ENCODE data around the gene USP49. TPM values are rescaled to one million over a fixed set of nuclear protein-coding genes. Genes with fewer than 3 reads are reported as not detected.

The USP49 gene
- total and polyA plus RNA-seq, 2 donors (not counting 1 experiment from before 2014, with no cell fraction given): 1.5 to 2.3 TPM

- H3K27ac ChIP-seq (ENCODE audit: insufficient read depth, low read length): no peak overlapping the region
- H4K20me1 ChIP-seq (ENCODE audit: control insufficient read depth, extremely low read depth, insufficient read depth, low read length): no peaks in the 10 kb centered on the region
- H3K36me3 ChIP-seq (ENCODE audit: control insufficient read depth, insufficient read depth, low read length): no peaks in the 10 kb centered on the region
- H3K4me2 ChIP-seq (ENCODE audit: extremely low read depth, insufficient read depth, low read length): no peak overlapping the region
- no peak overlapping the region for H2AFZ ChIP-seq (ENCODE audit: low read length)
- H3K4me1 ChIP-seq (ENCODE audit: control insufficient read depth, extremely low read depth, insufficient read depth, low read length): no peaks in the 10 kb centered on the region
- no peaks in the 10 kb centered on the region for H3K79me2 ChIP-seq (ENCODE audit: control insufficient read depth, insufficient read depth, low read length)
- no peak overlapping the region for H3K9ac ChIP-seq (ENCODE audit: insufficient read depth, low read length)
- no peak for DNase-seq (ENCODE audit: low read depth in 2 of 2)
- no peak overlapping the region for H3K4me3 ChIP-seq (replicated peaks in 1 of 4; ENCODE audit: control extremely low read depth in 1 of 4, insufficient read depth in 1 of 4, low read depth in 3 of 4, low read length in 4 of 4)
- peaks cover 12% of the 10 kb centered on the region for H3K27me3 ChIP-seq (ENCODE audit: control insufficient read depth, insufficient read depth, low read length)
- no peaks in the 10 kb centered on the region for H3K9me3 ChIP-seq (ENCODE audit: control insufficient read depth, insufficient read depth, low read depth, low read length)
- TF ChIP-seq EZH2 (IDR thresholded peaks at IDR 0.05; ENCODE audit: low read length, missing control alignments) (no peak), CTCF (conservative IDR thresholded peaks at IDR 0.05 in 1 of 2, IDR thresholded peaks at IDR 0.05 in 1 of 2; ENCODE audit: low read depth in 1 of 2, low read length in 2 of 2) (no peak)
These were observed 138.8 kb downstream of the USP49 start for GRCh38 chr6:41756354-41756753.

- no peak for DNase-seq (ENCODE audit: low read depth in 2 of 2)
- peaks cover 12% of the 10 kb centered on the region for H3K27me3 ChIP-seq (ENCODE audit: control insufficient read depth, insufficient read depth, low read length)
These were observed 139.3 kb downstream of the USP49 start for GRCh38 chr6:41755895-41756294.

GRCh38 chr6:41750374-41750773, 144.8 kb downstream of the USP49 start:
- H3K36me3 ChIP-seq (ENCODE audit: control insufficient read depth, insufficient read depth, low read length): no peaks in the 10 kb centered on the region
- no peak for DNase-seq (ENCODE audit: low read depth in 2 of 2)
- H3K4me3 ChIP-seq (replicated peaks in 1 of 4; ENCODE audit: control extremely low read depth in 1 of 4, insufficient read depth in 1 of 4, low read depth in 3 of 4, low read length in 4 of 4): no peak overlapping the region
- no peak overlapping the region for H2AFZ ChIP-seq (ENCODE audit: low read length)
- H3K27me3 ChIP-seq (ENCODE audit: control insufficient read depth, insufficient read depth, low read length): peaks cover 5% of the 10 kb centered on the region
- no peak overlapping the region for H3K9ac ChIP-seq (ENCODE audit: insufficient read depth, low read length)
- no peaks in the 10 kb centered on the region for H4K20me1 ChIP-seq (ENCODE audit: control insufficient read depth, extremely low read depth, insufficient read depth, low read length)
- H3K4me1 ChIP-seq (ENCODE audit: control insufficient read depth, extremely low read depth, insufficient read depth, low read length): no peaks in the 10 kb centered on the region
- H3K79me2 ChIP-seq (ENCODE audit: control insufficient read depth, insufficient read depth, low read length): no peaks in the 10 kb centered on the region
- TF ChIP-seq EZH2 (IDR thresholded peaks at IDR 0.05; ENCODE audit: low read length, missing control alignments) (no peak), CTCF (conservative IDR thresholded peaks at IDR 0.05 in 1 of 2, IDR thresholded peaks at IDR 0.05 in 1 of 2; ENCODE audit: low read depth in 1 of 2, low read length in 2 of 2) (no peak)
- no peak overlapping the region for H3K27ac ChIP-seq (ENCODE audit: insufficient read depth, low read length)
- no peaks in the 10 kb centered on the region for H3K9me3 ChIP-seq (ENCODE audit: control insufficient read depth, insufficient read depth, low read depth, low read length)
- H3K4me2 ChIP-seq (ENCODE audit: extremely low read depth, insufficient read depth, low read length): no peak overlapping the region

More at GRCh38 chr6:41755895-41756294, 139.3 kb downstream of the USP49 start:
- Histone ChIP-seq H2AFZ (ENCODE audit: low read length) (no peak overlapping the region), H3K9ac (ENCODE audit: insufficient read depth, low read length) (no peak overlapping the region), H3K36me3 (ENCODE audit: control insufficient read depth, insufficient read depth, low read length) (no peaks in the 10 kb centered on the region), H3K27ac (ENCODE audit: insufficient read depth, low read length) (no peak overlapping the region), H3K4me3 (replicated peaks in 1 of 4; ENCODE audit: control extremely low read depth in 1 of 4, insufficient read depth in 1 of 4, low read depth in 3 of 4, low read length in 4 of 4) (no peak overlapping the region), H3K79me2 (ENCODE audit: control insufficient read depth, insufficient read depth, low read length) (no peaks in the 10 kb centered on the region), H3K9me3 (ENCODE audit: control insufficient read depth, insufficient read depth, low read depth, low read length) (no peaks in the 10 kb centered on the region), H3K4me1 (ENCODE audit: control insufficient read depth, extremely low read depth, insufficient read depth, low read length) (no peaks in the 10 kb centered on the region), H3K4me2 (ENCODE audit: extremely low read depth, insufficient read depth, low read length) (no peak overlapping the region), H4K20me1 (ENCODE audit: control insufficient read depth, extremely low read depth, insufficient read depth, low read length) (no peaks in the 10 kb centered on the region)
- TF ChIP-seq EZH2 (IDR thresholded peaks at IDR 0.05; ENCODE audit: low read length, missing control alignments): no peak
- no peak for TF ChIP-seq CTCF (conservative IDR thresholded peaks at IDR 0.05 in 1 of 2, IDR thresholded peaks at IDR 0.05 in 1 of 2; ENCODE audit: low read depth in 1 of 2, low read length in 2 of 2)

All from fibroblast of lung (primary cell).